ENCODE results near the gene KDM1B. TPM values are rescaled to one million over a fixed set of nuclear protein-coding genes. Genes with fewer than 3 reads are reported as not detected.
"Not testable (repeated sequence)": the region's sequence is repeated elsewhere in the genome, so short reads cannot be mapped to it uniquely, and the experiment has no call there.

The KDM1B gene
- total RNA-seq, 1 donor from 2014 or later = 16.9 TPM

GRCh38 chr6:18233770-18234169 lies 78.5 kb downstream of the KDM1B start:
- not testable (repeated sequence) for H3K27me3 ChIP-seq; H3K4me3 Mint-ChIP-seq; H3K9ac ChIP-seq; H3K27ac Mint-ChIP-seq; H3K4me1 ChIP-seq; H3K4me1 Mint-ChIP-seq; H3K4me2 ChIP-seq; H2AFZ ChIP-seq (replicated peaks); H3K27me3 Mint-ChIP-seq (ENCODE audit: insufficient read depth, low read depth); H3K27ac ChIP-seq; H4K20me1 ChIP-seq (ENCODE audit: low read depth); H3K4me3 ChIP-seq; DNase-seq (ENCODE audit: low spot score)
- peaks cover 26% of the 10 kb centered on the region for H3F3A ChIP-seq (ENCODE audit: low read depth)
- H3K79me2 ChIP-seq (ENCODE audit: low read depth) = peaks cover 94% of the 10 kb centered on the region
- peaks cover 19% of the 10 kb centered on the region for H3K9me3 ChIP-seq (ENCODE audit: low read depth)
- Mint-ChIP-seq H3K9me3 (peaks cover 61% of the 10 kb centered on the region), H3K36me3 (peaks cover 86% of the 10 kb centered on the region)
- H3K36me3 ChIP-seq = peaks cover 55% of the 10 kb centered on the region

- no peaks in the 10 kb centered on the region for H3K4me1 Mint-ChIP-seq
- no peak for DNase-seq (ENCODE audit: low spot score)
- Histone ChIP-seq H3K4me3 (no peak overlapping the region), H3K27ac (no peak overlapping the region), H3K27me3 (no peaks in the 10 kb centered on the region), H3K4me1 (no peaks in the 10 kb centered on the region), H3K9ac (no peak overlapping the region), H3F3A (ENCODE audit: low read depth) (peaks cover 26% of the 10 kb centered on the region), H3K4me2 (no peak overlapping the region), H3K79me2 (ENCODE audit: low read depth) (peaks cover 94% of the 10 kb centered on the region), H3K36me3 (peaks cover 56% of the 10 kb centered on the region), H3K9me3 (ENCODE audit: low read depth) (peaks cover 17% of the 10 kb centered on the region), H2AFZ (replicated peaks) (no peak overlapping the region), H4K20me1 (ENCODE audit: low read depth) (peaks cover 2% of the 10 kb centered on the region)
- TF ChIP-seq CTCF (IDR thresholded peaks at IDR 0.05) (no peak), EZH2 (IDR thresholded peaks at IDR 0.05) (no peak), EZH2phosphoT487 (IDR thresholded peaks at IDR 0.05) (no peak)
- no peak overlapping the region for H3K27ac Mint-ChIP-seq
- H3K4me3 Mint-ChIP-seq = no peak overlapping the region
- H3K36me3 Mint-ChIP-seq = peaks cover 80% of the 10 kb centered on the region
- H3K9me3 Mint-ChIP-seq = peaks cover 54% of the 10 kb centered on the region
- peaks cover 2% of the 10 kb centered on the region for H3K27me3 Mint-ChIP-seq (ENCODE audit: insufficient read depth, low read depth)
Measured at GRCh38 chr6:18234564-18234963, 79.3 kb downstream of the KDM1B start.

- no peaks in the 10 kb centered on the region for H3K4me1 Mint-ChIP-seq
- H3K36me3 Mint-ChIP-seq = peaks cover 75% of the 10 kb centered on the region
Measured at GRCh38 chr6:18235524-18235923, 80.3 kb downstream of the KDM1B start.

More at GRCh38 chr6:18235524-18235923, 80.3 kb downstream of the KDM1B start:
- no peak for TF ChIP-seq CTCF (IDR thresholded peaks at IDR 0.05)
- no peak for TF ChIP-seq EZH2phosphoT487 (IDR thresholded peaks at IDR 0.05)
- no peak for TF ChIP-seq EZH2 (IDR thresholded peaks at IDR 0.05)
- Histone ChIP-seq H3K9ac (no peak overlapping the region), H3K79me2 (ENCODE audit: low read depth) (peaks cover 97% of the 10 kb centered on the region), H3K36me3 (peaks cover 57% of the 10 kb centered on the region), H3F3A (ENCODE audit: low read depth) (peaks cover 28% of the 10 kb centered on the region), H3K27me3 (no peaks in the 10 kb centered on the region), H3K4me2 (no peak overlapping the region), H3K9me3 (ENCODE audit: low read depth) (peaks cover 17% of the 10 kb centered on the region), H3K4me1 (no peaks in the 10 kb centered on the region), H2AFZ (replicated peaks) (no peak overlapping the region), H4K20me1 (ENCODE audit: low read depth) (peaks cover 5% of the 10 kb centered on the region), H3K27ac (no peak overlapping the region), H3K4me3 (no peak overlapping the region)
- no peak for DNase-seq (ENCODE audit: low spot score)
- H3K27ac Mint-ChIP-seq = no peak overlapping the region
- H3K4me3 Mint-ChIP-seq = no peak overlapping the region
- peaks cover 47% of the 10 kb centered on the region for H3K9me3 Mint-ChIP-seq
- peaks cover 2% of the 10 kb centered on the region for H3K27me3 Mint-ChIP-seq (ENCODE audit: insufficient read depth, low read depth)

All from neural progenitor cell (in vitro differentiated cells).